ENCODE results near the gene LRRC3.

Gene LRRC3

GRCh38 chr21:44456915-44457736, 1.8 kb downstream of the LRRC3 start:
- DNase-seq (ENCODE audit: extremely low spot score), result no peak
- TF ChIP-seq, protein P1, sequence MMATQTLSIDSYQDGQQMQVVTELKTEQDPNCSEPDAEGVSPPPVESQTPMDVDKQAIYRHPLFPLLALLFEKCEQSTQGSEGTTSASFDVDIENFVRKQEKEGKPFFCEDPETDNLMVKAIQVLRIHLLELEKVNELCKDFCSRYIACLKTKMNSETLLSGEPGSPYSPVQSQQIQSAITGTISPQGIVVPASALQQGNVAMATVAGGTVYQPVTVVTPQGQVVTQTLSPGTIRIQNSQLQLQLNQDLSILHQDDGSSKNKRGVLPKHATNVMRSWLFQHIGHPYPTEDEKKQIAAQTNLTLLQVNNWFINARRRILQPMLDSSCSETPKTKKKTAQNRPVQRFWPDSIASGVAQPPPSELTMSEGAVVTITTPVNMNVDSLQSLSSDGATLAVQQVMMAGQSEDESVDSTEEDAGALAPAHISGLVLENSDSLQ (IDR thresholded peaks at IDR 0.05), result no peak
- no peak for TF ChIP-seq L3MBTL2 (conservative IDR thresholded peaks at IDR 0.05)
- TF ChIP-seq ELF4 (IDR thresholded peaks at IDR 0.05), result no peak
- no peak for TF ChIP-seq ZNF384 (IDR thresholded peaks at IDR 0.05)
- no peak for TF ChIP-seq SP1 (IDR thresholded peaks at IDR 0.05)
- TF ChIP-seq SUZ12 (IDR thresholded peaks at IDR 0.05), result no peak
- ChIA-PET POLR2A (interaction anchor here (1.4 kb wide), 1 partner anchor 23 kb away, joined by 3 read pairs; no protein-coding TSS in a partner anchor), CTCF (interaction anchor here (1.5 kb wide), 1 partner anchor 119 kb away, joined by 3 read pairs; no protein-coding TSS in a partner anchor)

DNA sequence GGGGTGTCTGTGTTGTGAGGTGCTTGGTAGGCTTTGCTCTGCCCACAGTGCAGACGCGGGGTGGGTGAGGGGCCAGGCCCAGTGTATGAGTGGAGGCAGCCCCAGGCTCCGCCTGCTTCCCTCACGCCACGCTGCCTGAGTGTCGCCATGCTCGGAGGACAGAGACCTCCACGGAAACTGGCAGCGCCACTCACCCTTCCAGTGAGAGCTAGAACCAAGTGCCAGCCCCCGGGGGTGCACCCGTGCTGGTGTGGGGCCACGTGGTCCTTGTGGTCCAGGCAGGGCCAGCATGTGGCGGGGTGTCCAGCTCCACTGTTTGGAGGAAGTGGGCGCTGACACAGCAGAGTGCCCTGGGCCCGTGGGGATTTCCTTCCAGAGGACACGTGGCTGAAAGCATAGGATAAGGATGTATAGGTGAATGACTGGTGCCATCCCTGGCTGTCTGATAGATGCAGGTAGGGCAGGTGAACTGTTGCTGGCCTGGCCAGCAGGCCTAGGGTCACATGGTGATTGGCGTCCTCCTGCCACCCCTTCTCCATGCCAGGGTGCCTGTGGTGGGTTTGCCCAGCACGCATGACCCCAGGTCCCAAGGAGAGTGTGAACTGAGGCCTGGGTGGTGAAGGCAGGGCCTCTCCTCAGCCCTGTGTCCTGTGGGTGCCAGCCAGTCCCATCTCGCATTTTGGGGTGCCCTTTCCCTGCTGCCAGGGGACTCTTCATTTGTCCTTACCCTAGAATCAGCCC, 3.8 kb downstream of the LRRC3 start:
- DNase-seq (ENCODE audit: extremely low spot score), result no peak
- TF ChIP-seq L3MBTL2 (conservative IDR thresholded peaks at IDR 0.05) (no peak), NFRKB (IDR thresholded peaks at IDR 0.05) (no peak), LEF1 (IDR thresholded peaks at IDR 0.05; ENCODE audit: borderline replicate concordance) (no peak), SUZ12 (IDR thresholded peaks at IDR 0.05) (no peak), FOXA1 (IDR thresholded peaks at IDR 0.05) (no peak), FOXM1 (IDR thresholded peaks at IDR 0.05; ENCODE audit: borderline replicate concordance) (no peak), CTBP1 (IDR thresholded peaks at IDR 0.05; ENCODE audit: borderline replicate concordance) (no peak), ARNT (IDR thresholded peaks at IDR 0.05) (no peak), BHLHE40 (IDR thresholded peaks at IDR 0.05; ENCODE audit: borderline replicate concordance) (no peak), TARDBP (IDR thresholded peaks at IDR 0.05) (no peak), FOXK2 (IDR thresholded peaks at IDR 0.05) (no peak), ZNF384 (IDR thresholded peaks at IDR 0.05) (no peak), HDGF (IDR thresholded peaks at IDR 0.05; ENCODE audit: borderline replicate concordance) (no peak), ELF4 (IDR thresholded peaks at IDR 0.05) (no peak), SP1 (IDR thresholded peaks at IDR 0.05) (no peak)
- TF ChIP-seq, protein P1 (IDR thresholded peaks at IDR 0.05), result no peak
- CTCF ChIA-PET, result no interaction called here

DNA sequence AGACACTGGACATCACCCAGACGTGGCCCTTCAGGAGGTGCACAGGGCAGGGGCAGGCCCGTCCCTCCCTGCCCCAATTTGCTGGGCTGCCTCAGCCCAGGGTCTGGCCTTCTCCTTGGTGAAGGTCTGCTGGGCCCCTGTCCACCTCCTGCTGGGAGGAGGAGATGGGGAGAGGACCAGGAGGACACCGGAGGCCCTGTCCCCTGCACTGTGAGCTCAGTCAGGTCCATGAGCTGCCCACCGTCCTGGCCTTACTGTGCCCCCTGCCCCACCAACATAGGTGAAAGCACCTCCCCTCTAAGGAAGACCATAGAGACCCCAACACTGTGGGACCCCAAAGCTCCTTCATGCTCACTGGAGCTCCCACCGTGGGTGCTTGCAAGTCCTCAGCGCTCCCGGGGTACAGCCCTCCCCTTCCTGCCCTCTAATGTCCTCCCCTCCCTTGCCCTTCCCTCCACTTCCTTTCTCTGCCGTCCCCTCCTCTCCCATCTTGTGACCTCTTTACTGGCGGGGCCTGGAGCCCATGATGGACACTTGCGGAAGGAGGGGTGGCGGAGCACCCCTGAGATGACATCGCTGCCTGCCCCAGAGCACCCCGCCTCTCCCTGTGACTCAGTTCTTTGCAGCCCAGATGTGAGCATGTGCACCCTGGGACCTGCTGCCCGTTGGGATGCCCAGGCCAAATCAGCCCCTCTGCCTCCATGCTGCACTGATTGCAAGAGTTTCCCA, 4.6 kb downstream of the LRRC3 start:
- ChIA-PET CTCF (no interaction called here), POLR2A (no interaction called here)
- TF ChIP-seq L3MBTL2 (conservative IDR thresholded peaks at IDR 0.05) (no peak), FOXA1 (IDR thresholded peaks at IDR 0.05) (no peak), ELF4 (IDR thresholded peaks at IDR 0.05) (no peak), LEF1 (IDR thresholded peaks at IDR 0.05; ENCODE audit: borderline replicate concordance) (no peak), BHLHE40 (IDR thresholded peaks at IDR 0.05; ENCODE audit: borderline replicate concordance) (no peak), FOXK2 (IDR thresholded peaks at IDR 0.05) (no peak), CTBP1 (IDR thresholded peaks at IDR 0.05; ENCODE audit: borderline replicate concordance) (no peak), SUZ12 (IDR thresholded peaks at IDR 0.05) (no peak), FOXM1 (IDR thresholded peaks at IDR 0.05; ENCODE audit: borderline replicate concordance) (no peak)
- DNase-seq (ENCODE audit: extremely low spot score), result no peak

More for the DNA sequence above, 3.8 kb downstream of the LRRC3 start:
- POLR2A ChIA-PET, result no interaction called here

GRCh38 chr21:44460441-44460755, 5.1 kb downstream of the LRRC3 start:
- DNase-seq (ENCODE audit: extremely low spot score), result no peak
- CTCF ChIA-PET, result no interaction called here
- POLR2A ChIA-PET, result no interaction called here
- TF ChIP-seq FOXA1 (IDR thresholded peaks at IDR 0.05) (no peak), BHLHE40 (IDR thresholded peaks at IDR 0.05; ENCODE audit: borderline replicate concordance) (no peak), FOXM1 (IDR thresholded peaks at IDR 0.05; ENCODE audit: borderline replicate concordance) (no peak), ELF4 (IDR thresholded peaks at IDR 0.05) (no peak), HDGF (IDR thresholded peaks at IDR 0.05; ENCODE audit: borderline replicate concordance) (no peak), SP1 (IDR thresholded peaks at IDR 0.05) (no peak)

- ChIA-PET POLR2A (no interaction called here), CTCF (interaction anchor here (0.7 kb wide), 1 partner anchor 19 kb away, joined by 3 read pairs; no protein-coding TSS in a partner anchor)
- DNase-seq (ENCODE audit: extremely low spot score), result no peak
- no peak for TF ChIP-seq SP1 (IDR thresholded peaks at IDR 0.05)
- no peak for TF ChIP-seq FOXK2 (IDR thresholded peaks at IDR 0.05)
- no peak for TF ChIP-seq BHLHE40 (IDR thresholded peaks at IDR 0.05; ENCODE audit: borderline replicate concordance)
- TF ChIP-seq HDGF (IDR thresholded peaks at IDR 0.05; ENCODE audit: borderline replicate concordance), result no peak
- TF ChIP-seq ARNT (IDR thresholded peaks at IDR 0.05), result no peak
- no peak for TF ChIP-seq FOXM1 (IDR thresholded peaks at IDR 0.05; ENCODE audit: borderline replicate concordance)
- TF ChIP-seq ZNF384 (IDR thresholded peaks at IDR 0.05), result no peak
- TF ChIP-seq CTBP1 (IDR thresholded peaks at IDR 0.05; ENCODE audit: borderline replicate concordance), result no peak
- no peak for TF ChIP-seq L3MBTL2 (conservative IDR thresholded peaks at IDR 0.05)
- TF ChIP-seq NFRKB (IDR thresholded peaks at IDR 0.05), result no peak
- TF ChIP-seq TARDBP (IDR thresholded peaks at IDR 0.05), result no peak
- TF ChIP-seq FOXA1 (IDR thresholded peaks at IDR 0.05), result no peak
- TF ChIP-seq, protein P1 (IDR thresholded peaks at IDR 0.05), result no peak
- TF ChIP-seq ELF4 (IDR thresholded peaks at IDR 0.05), result no peak
Observed at GRCh38 chr21:44461005-44461404, 5.7 kb downstream of the LRRC3 start.
